ENCODE measurements around the gene HIC2.
"Not testable (repeated sequence)": the region's sequence is repeated elsewhere in the genome, so short reads cannot be mapped to it uniquely, and the experiment has no call there.

HIC2 gene

GRCh38 chr22:21472984-21473383, 55.8 kb downstream of the HIC2 start:
- not testable (repeated sequence) for DNase-seq (ENCODE audit: low read depth); H3K4me3 ChIP-seq (ENCODE audit: low read depth, low read length)

GRCh38 chr22:21473664-21474063, 56.5 kb downstream of the HIC2 start:
- not testable (repeated sequence) for DNase-seq (ENCODE audit: low read depth)

GRCh38 chr22:21484039-21484438, 66.9 kb downstream of the HIC2 start:
- H3K4me3 ChIP-seq (ENCODE audit: low read depth, low read length); DNase-seq (ENCODE audit: low read depth): not testable (repeated sequence)

More at GRCh38 chr22:21473664-21474063, 56.5 kb downstream of the HIC2 start:
- H3K4me3 ChIP-seq (ENCODE audit: low read depth, low read length), result not testable (repeated sequence)

GRCh38 chr22:21487723-21488122, 70.6 kb downstream of the HIC2 start:
- not testable (repeated sequence) for DNase-seq (ENCODE audit: low read depth); H3K4me3 ChIP-seq (ENCODE audit: low read depth, low read length)

- not testable (repeated sequence) for DNase-seq (ENCODE audit: low read depth); H3K4me3 ChIP-seq (ENCODE audit: low read depth, low read length)
These were observed 72.0 kb downstream of the HIC2 start for GRCh38 chr22:21489149-21489680.

GRCh38 chr22:21490556-21490955, 73.4 kb downstream of the HIC2 start:
- DNase-seq (ENCODE audit: low read depth); H3K4me3 ChIP-seq (ENCODE audit: low read depth, low read length): not testable (repeated sequence)

- not testable (repeated sequence) for DNase-seq (ENCODE audit: low read depth); H3K4me3 ChIP-seq (ENCODE audit: low read depth, low read length)
These were observed 75.1 kb downstream of the HIC2 start for GRCh38 chr22:21492271-21492670.

- not testable (repeated sequence) for DNase-seq (ENCODE audit: low read depth); H3K4me3 ChIP-seq (ENCODE audit: low read depth, low read length)
These were observed 76.9 kb downstream of the HIC2 start for GRCh38 chr22:21493789-21494782.

GRCh38 chr22:21497984-21498383, 80.8 kb downstream of the HIC2 start:
- DNase-seq (ENCODE audit: low read depth); H3K4me3 ChIP-seq (ENCODE audit: low read depth, low read length): not testable (repeated sequence)

- not testable (repeated sequence) for DNase-seq (ENCODE audit: low read depth)
These were observed 81.3 kb downstream of the HIC2 start for GRCh38 chr22:21498489-21498888.

GRCh38 chr22:21499623-21500506, 82.7 kb downstream of the HIC2 start:
- DNase-seq (ENCODE audit: low read depth), result not testable (repeated sequence)

More at GRCh38 chr22:21498489-21498888, 81.3 kb downstream of the HIC2 start:
- not testable (repeated sequence) for H3K4me3 ChIP-seq (ENCODE audit: low read depth, low read length)

More at GRCh38 chr22:21499623-21500506, 82.7 kb downstream of the HIC2 start:
- H3K4me3 ChIP-seq (ENCODE audit: low read depth, low read length), result not testable (repeated sequence)

Data from skeletal muscle cell (primary cell).